HepG2 (cell line): Measurements from ENCODE around the gene SLC9B2. TPM values are rescaled to one million over a fixed set of nuclear protein-coding genes. Genes with fewer than 3 reads are reported as not detected.
A peak's percentile ranks its signal among the peaks of the same experiment; 100 is the strongest.

Experiments used
- ATF1 ChIP-seq: IDR thresholded peaks from 2 replicates; pipeline ENCODE4 v1.6.1; 2016; ENCODE audit warnings: mild to moderate bottlenecking, control low read depth
- E2F2 ChIP-seq: sonication (generic); formaldehyde crosslinking; IDR thresholded peaks from 2 replicates; pipeline ENCODE4 v1.4.0; 2020; ENCODE audit warnings: missing genetic modification reagents, borderline replicate concordance
- FOXA1 ChIP-seq, 2 experiments: fragments of 450-650 bp in 1 of 2; sonication (generic) in 1 of 2; formaldehyde crosslinking in 1 of 2; IDR thresholded peaks; 2 replicates each; pipeline versions ENCODE4 v1.4.0 to v1.6.1; 2016 to 2020; ENCODE audit warnings: missing genetic modification reagents in 1 of 2
- FOXP1 ChIP-seq, 2 experiments: fragments of 450-650 bp in 1 of 2; IDR thresholded peaks; 2 replicates each; pipeline ENCODE4 v1.6.1; 2017 to 2018; ENCODE audit warnings: antibody characterized with exemption in 1 of 2
- HMGXB3 ChIP-seq: sonication (generic); formaldehyde crosslinking; IDR thresholded peaks from 2 replicates; pipeline ENCODE4 v1.4.0; 2020; ENCODE audit warnings: missing genetic modification reagents, borderline replicate concordance
- JUND ChIP-seq: sonication (generic); formaldehyde crosslinking; IDR thresholded peaks from 2 replicates; pipeline ENCODE4 v1.8.0; 2022; ENCODE audit warnings: mild to moderate bottlenecking, missing genetic modification reagents
- NR2C2 ChIP-seq: sonication (generic); formaldehyde crosslinking; IDR thresholded peaks from 2 replicates; pipeline ENCODE4 v1.4.0; 2020; ENCODE audit warnings: missing genetic modification reagents, mild to moderate bottlenecking, moderate library complexity, borderline replicate concordance
- SIN3A ChIP-seq: IDR thresholded peaks from 2 replicates; pipeline ENCODE4 v1.6.1; 2011; ENCODE audit warnings: low read depth, mild to moderate bottlenecking, control low read depth, low read length, borderline replicate concordance
- SP140L ChIP-seq: sonication (generic); formaldehyde crosslinking; IDR thresholded peaks from 2 replicates; pipeline ENCODE4 v1.4.0; 2020; ENCODE audit warnings: missing genetic modification reagents, borderline replicate concordance
- ZFP62 ChIP-seq: sonication (generic); formaldehyde crosslinking; IDR thresholded peaks from 2 replicates; pipeline ENCODE4 v1.4.0; 2020; ENCODE audit warnings: missing genetic modification reagents
- ZFYVE20 ChIP-seq: sonication (generic); formaldehyde crosslinking; IDR thresholded peaks from 2 replicates; pipeline ENCODE4 v1.8.0; 2023; ENCODE audit warnings: low read depth, mild to moderate bottlenecking, moderate library complexity, missing genetic modification reagents, borderline replicate concordance
- ZKSCAN5 ChIP-seq: sonication (generic); formaldehyde crosslinking; IDR thresholded peaks from 2 replicates; pipeline ENCODE4 v1.5.1; 2020; ENCODE audit warnings: mild to moderate bottlenecking, missing genetic modification reagents
- ZNF264 ChIP-seq: sonication (generic); formaldehyde crosslinking; IDR thresholded peaks from 2 replicates; pipeline ENCODE4 v1.4.0; 2020; ENCODE audit warnings: missing genetic modification reagents
- ZNF639 ChIP-seq: conservative IDR thresholded peaks from 2 replicates; pipeline ENCODE4 v1.6.1; 2018; ENCODE audit warnings: missing genetic modification reagents
- polyA plus RNA-seq, 8 experiments: library from polyadenylated mRNA; depleted of rRNA in 3 of 8; stranded (reverse) in 7 of 8; unstranded in 1 of 8; fragments of >200 nt; fragmentation: Illumina TruSeq in 4 of 8; extraction: Trizol in 4 of 8; gene quantifications; 2 replicates each; pipeline versions ENCODE4 v1.2.1 to v1.2.3, GENCODE V29; 2011 to 2016; ENCODE audit warnings: low read depth in 4 of 8, missing spikeins in 1 of 8, mixed read lengths in 1 of 8; ENCODE audit not compliant: insufficient read depth in 1 of 8
- total RNA-seq, 5 experiments: library from RNA; depleted of rRNA; stranded (reverse); fragments of >200 nt; fragmentation: Illumina TruSeq; extraction: Trizol; gene quantifications; 2 replicates each; pipeline ENCODE4 v1.2.3, GENCODE V29; 2016; ENCODE audit warnings: low read depth in 1 of 5
- TF ChIP-seq, protein P1 (sequence below), 2 experiments: sonication (generic) in 1 of 2; formaldehyde crosslinking in 1 of 2; IDR thresholded peaks; 2 replicates each; pipeline versions ENCODE4 v1.4.0 to v1.6.1; 2016 to 2020; ENCODE audit warnings: borderline replicate concordance in 1 of 2, low read depth in 1 of 2, mild to moderate bottlenecking in 1 of 2, missing genetic modification reagents in 1 of 2
- TF ChIP-seq, protein P2 (sequence below): IDR thresholded peaks from 2 replicates; pipeline ENCODE4 v1.6.1; 2016; ENCODE audit warnings: mild to moderate bottlenecking

SLC9B2 gene
- total and polyA plus RNA-seq, 2 of the 13 experiments (the other 11 are each of a cell fraction or from before 2014, with no cell fraction given): 23.5 to 38.5 TPM

DNA sequence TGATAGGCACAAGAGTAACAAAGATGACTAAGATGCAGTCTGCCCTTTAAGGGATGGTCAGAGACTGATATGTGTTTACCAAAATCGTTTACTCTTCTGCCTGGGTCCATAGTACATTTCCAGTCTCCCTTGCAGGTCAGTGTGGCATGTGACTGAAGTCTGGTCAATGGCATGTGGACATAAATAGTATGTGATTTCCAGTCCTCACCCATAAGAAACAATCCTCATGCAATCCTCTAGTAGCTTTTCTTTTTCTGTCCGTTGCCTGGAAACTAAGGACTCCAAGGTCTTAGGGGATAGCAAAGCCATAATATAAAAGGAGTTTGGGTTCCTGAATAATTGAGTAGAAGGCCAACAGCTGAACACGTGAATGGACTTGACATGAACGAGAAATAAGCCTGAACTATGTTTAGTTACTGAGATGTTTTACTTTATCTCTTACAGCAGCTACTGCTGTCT is 1.1 kb downstream of the SLC9B2 start (continued):
- TF ChIP-seq, protein P1, sequence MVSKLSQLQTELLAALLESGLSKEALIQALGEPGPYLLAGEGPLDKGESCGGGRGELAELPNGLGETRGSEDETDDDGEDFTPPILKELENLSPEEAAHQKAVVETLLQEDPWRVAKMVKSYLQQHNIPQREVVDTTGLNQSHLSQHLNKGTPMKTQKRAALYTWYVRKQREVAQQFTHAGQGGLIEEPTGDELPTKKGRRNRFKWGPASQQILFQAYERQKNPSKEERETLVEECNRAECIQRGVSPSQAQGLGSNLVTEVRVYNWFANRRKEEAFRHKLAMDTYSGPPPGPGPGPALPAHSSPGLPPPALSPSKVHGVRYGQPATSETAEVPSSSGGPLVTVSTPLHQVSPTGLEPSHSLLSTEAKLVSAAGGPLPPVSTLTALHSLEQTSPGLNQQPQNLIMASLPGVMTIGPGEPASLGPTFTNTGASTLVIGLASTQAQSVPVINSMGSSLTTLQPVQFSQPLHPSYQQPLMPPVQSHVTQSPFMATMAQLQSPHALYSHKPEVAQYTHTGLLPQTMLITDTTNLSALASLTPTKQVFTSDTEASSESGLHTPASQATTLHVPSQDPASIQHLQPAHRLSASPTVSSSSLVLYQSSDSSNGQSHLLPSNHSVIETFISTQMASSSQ (IDR thresholded peaks at IDR 0.05; ENCODE audit: low read depth): no peak; the same call in 1 of the 2 replicates
- TF ChIP-seq, protein P1 (CRISPR knock-in tag; IDR thresholded peaks at IDR 0.05; ENCODE audit: borderline replicate concordance): peak; percentile 17; the same call in 1 of the 2 replicates
- TF ChIP-seq FOXP1 (IDR thresholded peaks at IDR 0.05) (peak; percentile 95), FOXP1 (CRISPR knock-in tag; IDR thresholded peaks at IDR 0.05) (peak; percentile 97), SP140L (CRISPR knock-in tag) (no peak), ZFYVE20 (CRISPR knock-in tag) (no peak), SIN3A (no peak; the same call in 1 of the 2 replicates), ZNF264 (CRISPR knock-in tag) (peak; percentile 91), NR2C2 (CRISPR knock-in tag) (no peak), ZNF639 (CRISPR knock-in tag) (no peak), FOXA1 (IDR thresholded peaks at IDR 0.05) (0 out of 2 replicates have a peak, but pooled peaks have one; percentile 12), FOXA1 (CRISPR knock-in tag; IDR thresholded peaks at IDR 0.05) (peak; percentile 90), E2F2 (CRISPR knock-in tag) (no peak), ATF1 (CRISPR knock-in tag) (no peak), HMGXB3 (peak; percentile 95), ZFP62 (CRISPR knock-in tag) (no peak), ZKSCAN5 (CRISPR knock-in tag) (no peak), JUND (CRISPR knock-in tag) (peak; percentile 55; the same call in 1 of the 2 replicates)
- TF ChIP-seq, protein P2, sequence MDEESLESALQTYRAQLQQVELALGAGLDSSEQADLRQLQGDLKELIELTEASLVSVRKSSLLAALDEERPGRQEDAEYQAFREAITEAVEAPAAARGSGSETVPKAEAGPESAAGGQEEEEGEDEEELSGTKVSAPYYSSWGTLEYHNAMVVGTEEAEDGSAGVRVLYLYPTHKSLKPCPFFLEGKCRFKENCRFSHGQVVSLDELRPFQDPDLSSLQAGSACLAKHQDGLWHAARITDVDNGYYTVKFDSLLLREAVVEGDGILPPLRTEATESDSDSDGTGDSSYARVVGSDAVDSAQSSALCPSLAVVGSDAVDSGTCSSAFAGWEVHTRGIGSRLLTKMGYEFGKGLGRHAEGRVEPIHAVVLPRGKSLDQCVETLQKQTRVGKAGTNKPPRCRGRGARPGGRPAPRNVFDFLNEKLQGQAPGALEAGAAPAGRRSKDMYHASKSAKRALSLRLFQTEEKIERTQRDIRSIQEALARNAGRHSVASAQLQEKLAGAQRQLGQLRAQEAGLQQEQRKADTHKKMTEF (CRISPR knock-in tag): peak; percentile 77
